NCI-H446 treated with DMSO at 0.1 percent for 48 hours (cell line): Measurements from ENCODE around the gene NDRG4.

Experiments
- DNase-seq: peaks from one replicate; lab custom pipeline; 2025; lab: John Stamatoyannopoulos, UW

Gene NDRG4

GRCh38 chr16:58510097-58510775 lies 10.3 kb downstream of the NDRG4 start:
- DNase-seq = no peak

- DNase-seq = no peak
These were observed 11.1 kb downstream of the NDRG4 start for GRCh38 chr16:58510776-58511628.

DNA sequence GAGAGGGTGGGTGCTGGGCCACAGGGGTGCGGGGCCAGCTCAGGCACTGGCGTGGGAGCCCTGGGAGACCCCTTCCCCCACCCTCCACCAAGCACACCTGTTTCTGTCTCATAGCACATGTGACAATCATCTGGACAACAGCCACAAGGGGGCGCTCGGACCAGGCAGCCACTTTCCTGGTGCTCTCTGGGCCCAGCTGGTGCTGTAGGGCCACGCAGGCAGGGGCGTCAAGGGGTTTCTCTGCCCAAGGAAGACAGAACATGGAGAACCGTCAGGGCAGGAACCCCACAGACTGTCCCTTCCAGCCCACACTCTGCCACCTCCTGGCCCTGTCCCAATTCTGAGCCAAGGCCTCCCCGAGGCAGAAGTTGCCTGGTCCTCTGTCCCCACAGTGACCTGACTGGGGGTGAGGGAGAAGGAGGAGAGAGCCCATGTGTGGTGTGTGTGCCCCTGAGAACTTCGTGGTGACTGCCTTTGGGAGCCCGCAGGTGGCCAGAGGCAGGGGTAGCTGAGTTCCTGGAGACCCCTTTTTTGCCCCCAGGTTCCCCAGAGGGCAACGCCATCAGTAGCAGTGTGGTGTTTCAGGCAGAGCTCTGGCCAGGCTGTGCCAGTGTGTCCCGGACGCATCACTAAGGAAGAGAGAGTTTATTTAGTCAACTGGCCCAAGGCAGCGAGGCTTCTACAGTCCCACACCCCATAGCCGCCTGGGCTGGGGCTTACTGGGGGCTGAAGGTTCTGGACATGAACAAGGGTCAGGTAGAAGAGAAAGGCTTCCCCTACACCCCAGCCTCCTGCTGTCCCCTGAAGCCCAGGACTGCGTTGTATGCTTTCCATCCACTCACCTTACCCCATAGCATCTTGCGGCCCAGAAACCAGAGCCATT lies 12.2 kb downstream of the NDRG4 start:
- no peak for DNase-seq

GRCh38 chr16:58513874-58514273 lies 13.9 kb downstream of the NDRG4 start:
- DNase-seq = no peak

DNA sequence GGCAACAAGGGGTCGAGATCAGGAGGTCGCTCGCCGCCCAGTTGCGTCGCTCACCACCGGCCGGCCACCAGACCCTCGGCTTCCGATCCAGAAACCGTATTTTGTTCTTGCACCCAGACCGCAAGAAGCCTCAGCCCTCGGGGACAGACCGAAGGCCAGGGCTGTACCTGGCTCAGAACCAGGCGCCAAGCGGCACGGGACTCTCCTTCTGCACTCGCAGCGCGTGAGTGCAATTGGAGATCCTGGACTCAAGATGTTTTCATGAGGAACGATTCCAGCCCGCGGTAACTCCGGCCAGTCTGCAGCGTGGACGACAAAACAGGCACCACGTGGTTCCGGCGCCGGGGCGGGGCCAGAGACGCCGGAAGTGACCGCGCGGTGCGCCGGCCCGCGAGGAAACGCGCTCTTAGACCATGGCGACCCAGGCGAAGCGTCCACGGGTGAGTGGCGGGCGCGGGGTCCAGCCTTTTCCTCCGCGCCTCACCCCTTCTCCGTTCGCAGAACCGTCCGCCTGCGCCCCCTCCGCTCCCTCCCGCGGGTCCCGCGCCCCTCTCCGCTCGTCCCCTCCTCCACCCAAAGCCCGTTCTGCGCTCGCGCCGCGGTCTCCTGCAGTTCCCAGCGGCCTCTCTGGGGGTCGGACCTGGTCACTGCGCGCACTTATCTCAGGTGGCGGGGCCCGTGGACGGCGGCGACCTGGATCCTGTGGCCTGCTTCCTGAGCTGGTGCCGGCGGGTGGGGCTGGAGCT lies 15.4 kb downstream of the NDRG4 start, which contains the start of gene SETD6:
Gene SETD6 (plus strand): TSS at position 393 of the 746 bp plus-strand sequence. CDS start 21 bp downstream, at position 414.
- peak; percentile 46 for DNase-seq

DNA sequence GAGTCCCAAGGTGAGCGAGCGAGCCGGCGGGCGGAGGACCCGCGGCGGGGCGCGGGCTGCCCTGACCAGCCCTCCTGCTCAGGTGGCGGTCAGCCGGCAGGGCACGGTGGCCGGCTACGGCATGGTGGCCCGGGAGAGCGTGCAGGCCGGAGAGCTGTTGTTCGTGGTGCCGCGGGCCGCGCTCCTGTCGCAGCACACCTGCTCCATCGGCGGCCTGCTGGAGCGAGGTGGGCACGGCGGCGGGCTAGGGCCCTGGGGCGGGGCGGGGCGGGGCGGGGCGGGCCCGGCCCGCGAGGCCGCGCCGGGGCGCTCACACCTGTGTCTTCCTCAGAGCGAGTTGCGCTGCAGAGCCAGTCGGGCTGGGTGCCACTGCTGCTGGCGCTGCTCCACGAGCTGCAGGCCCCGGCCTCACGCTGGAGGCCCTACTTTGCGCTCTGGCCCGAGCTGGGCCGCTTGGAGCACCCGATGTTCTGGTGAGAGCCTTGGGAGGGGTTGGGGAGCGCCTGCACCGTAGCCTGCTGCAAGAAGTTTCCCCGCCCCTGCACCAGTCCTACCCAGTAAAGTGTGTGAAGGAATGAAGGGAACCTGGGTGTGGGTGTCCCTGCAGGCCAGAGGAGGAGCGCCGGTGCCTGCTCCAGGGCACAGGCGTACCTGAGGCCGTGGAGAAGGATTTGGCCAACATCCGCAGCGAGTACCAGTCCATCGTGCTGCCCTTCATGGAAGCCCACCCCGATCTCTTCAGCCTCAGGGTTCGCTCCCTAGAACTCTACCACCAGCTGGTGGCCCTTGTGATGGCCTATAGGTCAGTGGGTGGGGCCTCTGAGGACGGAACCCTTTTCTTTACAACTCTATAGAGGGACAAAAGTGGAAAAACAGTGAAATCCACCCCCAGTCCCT lies 16.2 kb downstream of the NDRG4 start:
- no peak for DNase-seq

- no peak for DNase-seq
These were observed 16.8 kb downstream of the NDRG4 start for GRCh38 chr16:58516768-58517107.

DNA sequence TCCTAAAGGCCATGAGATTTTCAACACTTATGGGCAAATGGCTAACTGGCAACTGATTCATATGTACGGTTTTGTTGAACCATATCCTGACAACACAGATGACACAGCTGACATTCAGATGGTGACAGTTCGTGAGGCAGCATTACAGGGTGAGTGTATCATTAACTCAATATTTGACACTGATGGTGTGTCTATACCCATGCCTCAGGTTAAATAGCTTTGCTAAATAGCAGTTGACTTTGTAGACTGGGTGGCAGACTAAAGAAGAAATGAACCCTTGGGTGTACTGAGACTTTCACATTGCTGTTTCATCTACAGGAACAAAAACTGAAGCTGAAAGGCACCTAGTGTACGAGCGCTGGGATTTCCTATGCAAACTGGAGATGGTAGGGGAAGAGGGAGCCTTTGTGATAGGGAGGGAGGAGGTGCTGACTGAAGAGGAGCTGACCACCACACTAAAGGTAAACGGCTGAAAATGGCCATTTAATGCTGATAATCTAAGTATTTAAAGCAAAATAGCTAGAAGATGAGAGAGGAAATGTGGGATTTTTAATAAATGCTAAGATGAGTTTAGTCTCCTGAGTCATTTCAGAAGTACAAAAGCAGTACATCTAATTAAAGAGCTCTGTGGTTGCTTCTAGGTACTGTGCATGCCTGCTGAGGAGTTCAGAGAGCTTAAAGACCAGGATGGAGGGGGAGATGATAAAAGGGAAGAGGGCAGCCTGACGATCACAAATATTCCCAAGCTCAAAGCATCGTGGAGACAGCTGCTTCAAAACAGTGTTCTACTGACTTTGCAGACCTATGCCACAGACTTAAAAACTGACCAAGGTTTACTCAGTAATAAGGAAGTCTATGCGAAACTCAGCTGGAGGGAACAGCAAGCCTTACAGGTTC lies 18.4 kb downstream of the NDRG4 start:
- no peak for DNase-seq

- no peak for DNase-seq
These were observed 19.0 kb downstream of the NDRG4 start for GRCh38 chr16:58518980-58519368.

- DNase-seq = no peak
These were observed 19.8 kb downstream of the NDRG4 start for GRCh38 chr16:58519707-58520106.

- DNase-seq = no peak
These were observed 30.2 kb downstream of the NDRG4 start for GRCh38 chr16:58530179-58530578.

- no peak for DNase-seq
These were observed 32.5 kb downstream of the NDRG4 start for GRCh38 chr16:58532414-58532813.

GRCh38 chr16:58533751-58534470 lies 34.0 kb downstream of the NDRG4 start:
- no peak for DNase-seq

DNA sequence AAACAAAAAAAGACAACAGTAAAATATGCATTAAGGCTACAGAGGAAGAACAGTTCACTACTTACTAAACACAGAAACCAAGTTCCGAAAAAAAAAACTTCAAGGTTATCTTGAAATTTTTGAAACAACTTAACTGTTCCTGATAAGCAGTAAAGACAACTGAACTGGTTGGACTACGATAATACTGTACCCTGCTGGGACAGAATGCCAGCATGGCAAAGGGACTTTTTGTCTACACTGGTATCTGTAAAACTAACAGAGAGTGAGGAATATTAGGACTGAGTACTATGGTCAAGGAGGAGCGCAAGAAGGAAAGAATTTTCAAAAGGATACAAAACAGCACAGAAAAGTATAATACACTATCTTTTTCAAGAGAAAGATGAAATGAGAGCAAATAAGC lies 35.2 kb downstream of the NDRG4 start:
- DNase-seq = no peak

DNA sequence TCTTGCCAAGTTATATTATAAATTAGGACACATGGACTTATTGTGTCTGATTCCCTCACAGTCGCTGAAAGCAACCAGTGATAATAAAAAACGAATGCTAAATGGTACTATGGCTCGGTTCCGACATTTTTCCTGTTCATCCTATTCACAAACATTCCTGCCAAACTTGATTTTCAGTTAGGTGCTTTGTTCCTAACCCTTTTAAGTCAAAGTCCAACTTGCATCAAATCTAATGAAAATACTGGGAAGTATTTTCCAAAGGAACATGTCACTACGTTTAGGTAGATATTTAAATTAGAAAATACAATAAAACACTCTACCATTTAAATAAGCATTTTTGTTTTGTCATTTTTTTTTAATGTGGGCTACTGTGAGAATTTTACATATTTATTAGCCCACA lies 36.3 kb downstream of the NDRG4 start:
- no peak for DNase-seq

- no peak for DNase-seq
These were observed 37.4 kb downstream of the NDRG4 start for GRCh38 chr16:58537124-58537906.

GRCh38 chr16:58541711-58542110 lies 41.8 kb downstream of the NDRG4 start:
- DNase-seq = no peak

- no peak for DNase-seq
These were observed 42.3 kb downstream of the NDRG4 start for GRCh38 chr16:58542291-58542690.
